GM13977 (cell line): Measurements from ENCODE around the gene MSI2.

Experiments used
- DNase-seq: peaks from one replicate; pipeline ENCODE4 v3.0.0; 2012; ENCODE audit warnings: low spot score
- in situ Hi-C: fragments of 300-500 bp; cut with MboI; formaldehyde crosslinking; loops from one replicate; pipeline ENCODE4 v1.12.0; 2022; ENCODE audit warnings: low sequenced_read_pairs, low pct_unique_long_range_greater_than_20kb, mixed read lengths, inconsistent platforms; ENCODE audit not compliant: unreplicated experiment
- TF ChIP-seq, protein P1 (sequence below): IDR thresholded peaks from 2 replicates; pipeline ENCODE4 v1.5.1; 2012; ENCODE audit warnings: mild to moderate bottlenecking, control low read depth; ENCODE audit not compliant: insufficient read depth; ENCODE audit errors: extremely low read depth, missing control alignments

MSI2 gene

DNA sequence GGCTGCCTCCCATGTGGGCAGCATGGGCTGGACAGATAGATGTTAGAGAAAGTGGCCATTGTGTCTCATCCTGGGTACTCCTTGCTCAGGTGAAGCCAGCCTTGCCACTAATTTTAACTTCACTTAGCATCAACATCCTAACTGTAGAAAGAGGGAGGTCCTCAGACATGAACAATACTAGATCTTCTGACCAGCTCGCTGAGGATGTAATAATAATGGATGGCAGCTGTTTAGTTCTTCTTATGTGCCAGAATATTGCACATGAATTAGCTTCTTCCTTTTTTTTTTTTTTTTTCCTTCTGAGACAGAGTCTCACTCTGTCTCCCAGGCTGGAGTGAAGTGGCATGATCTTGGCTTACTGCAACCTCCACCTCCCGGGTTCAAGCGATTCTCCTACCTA, 256.4 kb downstream of the MSI2 start:
- TF ChIP-seq, protein P1, sequence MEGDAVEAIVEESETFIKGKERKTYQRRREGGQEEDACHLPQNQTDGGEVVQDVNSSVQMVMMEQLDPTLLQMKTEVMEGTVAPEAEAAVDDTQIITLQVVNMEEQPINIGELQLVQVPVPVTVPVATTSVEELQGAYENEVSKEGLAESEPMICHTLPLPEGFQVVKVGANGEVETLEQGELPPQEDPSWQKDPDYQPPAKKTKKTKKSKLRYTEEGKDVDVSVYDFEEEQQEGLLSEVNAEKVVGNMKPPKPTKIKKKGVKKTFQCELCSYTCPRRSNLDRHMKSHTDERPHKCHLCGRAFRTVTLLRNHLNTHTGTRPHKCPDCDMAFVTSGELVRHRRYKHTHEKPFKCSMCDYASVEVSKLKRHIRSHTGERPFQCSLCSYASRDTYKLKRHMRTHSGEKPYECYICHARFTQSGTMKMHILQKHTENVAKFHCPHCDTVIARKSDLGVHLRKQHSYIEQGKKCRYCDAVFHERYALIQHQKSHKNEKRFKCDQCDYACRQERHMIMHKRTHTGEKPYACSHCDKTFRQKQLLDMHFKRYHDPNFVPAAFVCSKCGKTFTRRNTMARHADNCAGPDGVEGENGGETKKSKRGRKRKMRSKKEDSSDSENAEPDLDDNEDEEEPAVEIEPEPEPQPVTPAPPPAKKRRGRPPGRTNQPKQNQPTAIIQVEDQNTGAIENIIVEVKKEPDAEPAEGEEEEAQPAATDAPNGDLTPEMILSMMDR: no peak
- in situ Hi-C loops: no loop called here
- no peak for DNase-seq

DNA sequence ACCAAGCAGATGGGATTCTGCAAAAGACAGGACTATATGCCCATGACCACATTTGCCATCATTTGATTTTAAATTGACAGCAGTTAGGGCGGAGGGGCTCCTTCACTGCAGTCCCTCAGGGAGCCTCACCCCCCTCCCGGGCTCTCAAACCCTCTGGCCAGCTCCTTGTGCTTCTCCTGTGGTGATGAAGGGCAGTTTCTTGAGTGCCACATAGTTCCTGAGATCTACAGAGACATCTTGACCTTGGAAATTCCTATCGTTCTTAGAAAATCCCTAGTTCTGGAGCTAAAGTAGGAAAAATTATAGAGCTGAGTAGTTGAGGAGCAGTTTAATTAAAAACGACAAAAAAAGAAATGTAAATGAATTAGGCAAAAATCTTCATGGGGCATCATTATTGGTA, 257.2 kb downstream of the MSI2 start:
- DNase-seq: no peak
- TF ChIP-seq, protein P1: no peak
- in situ Hi-C loops: no loop called here

DNA sequence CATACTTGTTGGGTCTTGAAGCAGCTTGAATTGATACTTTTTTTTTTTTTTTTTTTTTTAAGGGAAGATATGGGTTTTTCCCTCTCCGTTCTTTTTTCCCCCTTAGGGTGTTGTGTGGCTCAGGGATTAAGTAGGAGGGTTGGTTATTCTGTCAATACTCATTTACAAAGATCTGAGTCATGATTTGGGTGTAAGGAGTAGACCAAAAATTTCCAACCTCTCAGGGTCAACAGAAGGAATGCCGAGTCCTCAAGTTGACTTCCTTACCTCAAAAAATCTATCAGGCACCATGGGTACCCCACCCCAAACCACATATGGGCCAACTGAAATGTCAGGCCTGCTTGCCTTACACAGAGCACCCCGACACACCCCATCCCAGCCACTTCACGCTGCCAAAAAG, 258.3 kb downstream of the MSI2 start:
- TF ChIP-seq, protein P1: no peak
- in situ Hi-C loops: no loop called here

DNA sequence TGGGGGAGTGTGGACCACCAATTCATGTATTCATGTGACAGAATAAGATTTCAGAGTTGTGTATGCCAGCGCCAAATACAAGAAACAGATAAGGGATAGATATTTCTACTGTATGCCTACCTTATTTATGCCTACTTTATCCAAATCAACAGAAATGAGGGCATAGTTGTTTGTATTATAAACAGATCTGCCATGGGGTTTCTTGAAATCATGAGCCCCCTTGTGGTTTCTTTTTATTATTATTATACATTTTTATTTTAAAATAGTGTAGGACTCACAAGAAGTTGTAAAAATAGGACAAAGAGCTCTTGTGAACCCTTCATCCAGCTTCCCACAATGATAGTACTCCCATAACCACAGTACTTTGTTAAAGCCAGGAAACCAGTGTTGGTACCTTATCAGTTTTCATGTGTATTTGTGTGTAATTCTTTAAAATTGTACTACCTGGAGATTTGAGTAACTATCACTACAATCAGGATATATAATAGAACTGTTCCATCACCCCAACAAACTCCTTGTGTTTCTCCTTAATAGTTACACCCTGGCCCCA, 259.4 kb downstream of the MSI2 start:
- in situ Hi-C loops: no loop called here
- no peak for DNase-seq
- TF ChIP-seq, protein P1: no peak

More for the DNA sequence above, 258.3 kb downstream of the MSI2 start:
- no peak for DNase-seq

DNA sequence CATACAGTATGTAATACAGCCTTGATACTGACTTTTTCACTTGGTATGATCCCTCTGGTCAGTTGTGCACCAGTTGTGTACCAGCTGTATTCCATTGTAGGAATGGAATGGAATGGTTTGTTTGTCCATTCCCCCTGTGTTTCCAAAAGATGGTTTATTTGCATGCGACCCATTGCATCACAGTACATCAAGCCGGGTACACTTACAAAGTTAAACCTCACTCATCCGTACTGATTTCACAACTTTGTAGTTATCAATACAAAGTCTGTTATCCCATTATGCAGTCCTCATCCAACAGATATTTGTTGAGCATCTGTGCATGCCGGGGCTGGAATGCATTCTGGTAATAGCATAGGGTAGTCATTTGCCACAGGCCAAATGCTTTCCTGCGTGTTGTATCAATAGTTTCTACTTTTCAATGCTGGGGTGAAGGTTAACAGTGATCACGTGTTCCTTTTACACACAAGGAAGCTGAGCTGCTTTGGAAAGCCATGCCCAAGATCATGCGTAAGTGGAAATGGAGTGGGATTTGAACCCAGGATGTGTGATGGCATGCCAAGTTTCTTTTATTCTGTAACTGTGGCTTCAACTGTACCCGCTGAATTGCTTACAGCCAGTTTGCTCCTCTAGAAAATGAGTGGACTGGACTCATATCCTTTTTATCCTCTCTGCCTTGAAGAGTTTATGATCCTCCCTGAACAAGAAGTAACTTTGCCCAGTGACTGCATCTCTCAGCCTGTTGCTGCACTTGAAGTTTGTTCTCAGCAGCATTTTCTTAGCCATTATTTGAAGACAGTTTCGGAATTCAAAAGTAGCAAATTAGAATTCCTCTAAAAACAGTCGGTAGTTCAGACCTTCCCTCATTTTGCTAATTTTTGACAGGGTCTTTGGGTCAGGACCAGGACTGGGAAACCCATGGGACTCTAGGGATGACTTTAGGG, 260.2 kb downstream of the MSI2 start:
- no peak for DNase-seq
- TF ChIP-seq, protein P1: no peak
- in situ Hi-C loops: no loop called here

DNA sequence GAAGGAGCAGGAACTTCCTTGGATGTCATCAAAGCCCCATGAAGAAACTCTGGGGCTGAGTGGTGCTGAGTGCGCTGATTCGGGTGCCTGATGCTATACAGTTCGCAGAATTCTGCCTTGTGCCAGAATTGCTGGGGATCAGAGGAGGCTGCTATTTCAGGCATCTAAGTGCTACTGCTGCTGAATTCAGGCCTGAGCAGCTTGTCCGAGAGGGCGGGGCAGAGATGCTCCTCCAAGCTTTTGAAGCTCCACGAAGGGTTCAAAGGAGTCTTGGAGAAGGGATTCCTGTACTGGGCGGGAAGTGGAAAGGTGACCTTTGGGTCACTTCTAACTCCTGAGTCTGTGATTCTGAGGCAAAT, 260.9 kb downstream of the MSI2 start:
- in situ Hi-C loops: no loop called here
- DNase-seq: no peak
- TF ChIP-seq, protein P1: no peak
